CD14-positive monocyte (primary cell): ENCODE results near the gene SESN3. TPM values are rescaled to one million over a fixed set of nuclear protein-coding genes. Genes with fewer than 3 reads are reported as not detected.
A peak's percentile ranks its signal among the peaks of the same experiment; 100 is the strongest.
"Not testable (repeated sequence)": the region's sequence is repeated elsewhere in the genome, so short reads cannot be mapped to it uniquely, and the experiment has no call there.

Source experiments
- DNase-seq, 3 donors: peaks; one replicate each; pipeline ENCODE4 v3.0.0-alpha.2; 2011 to 2022
- H2AFZ ChIP-seq: 2 replicates; pipeline ENCODE4 v1.6.0; 2012; ENCODE audit warnings: mild to moderate bottlenecking, low read depth, low read length, inconsistent platforms; ENCODE audit not compliant: insufficient read depth, poor library complexity, severe bottlenecking
- H3K27ac ChIP-seq, 2 donors: 1 replicate in 1 of 2; 2 replicates in 1 of 2; pipeline ENCODE4 v1.5.1; 2012 to 2013; ENCODE audit warnings: low read length in 2 of 2, control low read depth in 1 of 2, inconsistent platforms in 1 of 2, low read depth in 1 of 2, mild to moderate bottlenecking in 1 of 2
- H3K27me3 ChIP-seq, 2 donors: one replicate each; pipeline versions ENCODE4 v1.6.0 to v1.6.1; 2011 to 2013; ENCODE audit warnings: low read length in 2 of 2; ENCODE audit not compliant: control insufficient read depth in 2 of 2, insufficient read depth in 2 of 2
- H3K36me3 ChIP-seq, 2 donors: replicated peaks in 1 of 2; 1 replicate in 1 of 2; 2 replicates in 1 of 2; pipeline versions ENCODE4 v1.5.1 to v1.6.1; 2012 to 2013; ENCODE audit warnings: low read length in 2 of 2, control low read depth in 1 of 2, inconsistent platforms in 1 of 2, mild to moderate bottlenecking in 1 of 2; ENCODE audit not compliant: insufficient read depth in 2 of 2, control insufficient read depth in 1 of 2
- H3K4me1 ChIP-seq, 2 donors: 1 replicate in 1 of 2; 2 replicates in 1 of 2; pipeline versions ENCODE4 v1.5.1 to v1.6.1; 2012 to 2013; ENCODE audit warnings: low read length in 2 of 2, control low read depth in 1 of 2, inconsistent platforms in 1 of 2, mild to moderate bottlenecking in 1 of 2, moderate library complexity in 1 of 2; ENCODE audit not compliant: insufficient read depth in 2 of 2, control insufficient read depth in 1 of 2
- H3K4me2 ChIP-seq: replicated peaks from 2 replicates; pipeline ENCODE3; 2012; ENCODE audit warnings: low read length, moderate library complexity, mild to moderate bottlenecking; ENCODE audit not compliant: poor library complexity, severe bottlenecking; ENCODE audit errors: extremely low read depth
- H3K4me3 ChIP-seq, 3 experiments: fragments of 200-600 bp in 1 of 3; sonication (generic) in 1 of 3; replicated peaks in 1 of 3; 1 replicate in 2 of 3; 2 replicates in 1 of 3; pipeline ENCODE4 v1.5.1; 2011 to 2013; ENCODE audit warnings: low read length in 3 of 3, mild to moderate bottlenecking in 3 of 3, control low read depth in 2 of 3, low read depth in 2 of 3, inconsistent platforms in 1 of 3, moderate library complexity in 1 of 3
- H3K79me2 ChIP-seq: 2 replicates; pipeline ENCODE4 v1.6.0; 2012; ENCODE audit warnings: mild to moderate bottlenecking, control low read depth, inconsistent platforms, low read length, moderate library complexity; ENCODE audit not compliant: insufficient read depth
- H3K9ac ChIP-seq: 2 replicates; pipeline ENCODE4 v1.6.0; 2017; ENCODE audit warnings: low read length, mild to moderate bottlenecking; ENCODE audit not compliant: insufficient read depth, poor library complexity, severe bottlenecking
- H3K9me3 ChIP-seq, 2 donors: replicated peaks in 1 of 2; 1 replicate in 1 of 2; 2 replicates in 1 of 2; pipeline versions ENCODE4 v1.5.1 to v1.6.1; 2012 to 2013; ENCODE audit warnings: low read length in 2 of 2, control low read depth in 1 of 2; ENCODE audit not compliant: control insufficient read depth in 1 of 2, insufficient read depth in 1 of 2
- H4K20me1 ChIP-seq: 2 replicates; pipeline ENCODE4 v1.6.0; 2012; ENCODE audit warnings: mild to moderate bottlenecking, low read length, control low read depth, moderate library complexity; ENCODE audit not compliant: insufficient read depth
- H3K27ac Mint-ChIP-seq, 7 donors: one replicate each; pipeline ENCODE4 v1.8.0; 2020; ENCODE audit warnings: mild to moderate bottlenecking in 7 of 7, mixed read lengths in 7 of 7, moderate library complexity in 6 of 7, inconsistent platforms in 2 of 7
- H3K27me3 Mint-ChIP-seq, 3 donors: one replicate each; pipeline ENCODE4 v1.8.0; 2021 to 2022; ENCODE audit warnings: low read depth in 3 of 3, mild to moderate bottlenecking in 3 of 3, mixed read lengths in 3 of 3, moderate library complexity in 3 of 3, inconsistent platforms in 1 of 3
- H3K36me3 Mint-ChIP-seq, 2 donors: one replicate each; pipeline ENCODE4 v1.8.0; 2020; ENCODE audit warnings: mixed read lengths in 2 of 2, inconsistent platforms in 1 of 2, mild to moderate bottlenecking in 1 of 2
- H3K4me1 Mint-ChIP-seq: one replicate; pipeline ENCODE4 v1.8.0; 2020; ENCODE audit warnings: mild to moderate bottlenecking, mixed read lengths
- H3K4me3 Mint-ChIP-seq, 2 donors: one replicate each; pipeline ENCODE4 v1.8.0; 2020; ENCODE audit warnings: mild to moderate bottlenecking in 2 of 2, mixed read lengths in 2 of 2, moderate library complexity in 1 of 2
- H3K9me3 Mint-ChIP-seq, 7 donors: one replicate each; pipeline ENCODE4 v1.8.0; 2020 to 2022; ENCODE audit warnings: mixed read lengths in 7 of 7, mild to moderate bottlenecking in 6 of 7, moderate library complexity in 6 of 7, inconsistent platforms in 2 of 7
- WGBS: methylation state at CpG from one replicate; pipeline ENCODE4 v1.1.5; 2013; ENCODE audit warnings: missing lambda C conversion rate; ENCODE audit not compliant: insufficient coverage; 5-methylcytosine and 5-hydroxymethylcytosine counted together
- intact Hi-C, 2 donors: fragments of 100-400 bp; cut with micrococcal nuclease; formaldehyde crosslinking; loops; one replicate each; pipeline versions ENCODE4 v1.15.0 to v1.15.1; 2023
- polyA plus RNA-seq, 3 donors: library from polyadenylated mRNA; depleted of rRNA in 1 of 3; unstranded in 2 of 3; stranded (reverse) in 1 of 3; fragments of 300-500 nt in 2 of 3; fragments of >200 nt in 1 of 3; fragmentation: Illumina TruSeq in 2 of 3; gene quantifications; 1 replicate in 2 of 3; 2 replicates in 1 of 3; pipeline ENCODE4 v1.2.3, GENCODE V29; 2012 to 2021
- TF ChIP-seq, protein P1 (sequence below): fragments of 200-600 bp; IDR thresholded peaks from one replicate; pipeline ENCODE4 v1.8.0; 2022; ENCODE audit warnings: antibody characterized with exemption, mild to moderate bottlenecking

The SESN3 gene
- polyA plus RNA-seq, 3 donors: 1.1 to 7.4 (median 1.4) TPM

DNA sequence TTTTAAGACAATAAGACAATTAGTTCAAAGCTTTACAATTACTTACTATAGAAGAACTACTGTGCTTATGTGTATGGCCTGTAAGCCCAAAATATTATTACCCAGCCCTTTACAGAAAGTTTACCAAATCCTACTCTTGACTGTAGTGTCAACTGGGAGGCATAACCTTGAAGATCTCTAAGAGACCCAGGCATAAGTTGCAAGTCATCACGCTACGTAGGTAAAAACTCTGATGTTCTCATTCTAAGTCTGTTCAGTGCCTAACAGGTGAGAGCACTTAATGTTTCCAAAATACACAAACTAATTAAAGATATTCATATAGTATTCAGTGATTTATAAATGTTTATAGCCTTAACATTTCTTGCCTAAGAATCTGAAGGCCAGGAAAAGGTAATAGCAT is 12.9 kb downstream of the SESN3 start:
- no peak overlapping the region for H2AFZ ChIP-seq
- Mint-ChIP-seq H3K4me3 (no peak overlapping the region), H3K4me1 (peaks cover 9% of the 10 kb centered on the region), H3K9me3 (peaks cover 0 to 6% (median 2%) of the 10 kb centered on the region in 7 donors), H3K36me3 (peaks cover 6 to 13% of the 10 kb centered on the region in 2 donors), H3K27ac (no peak overlapping the region), H3K27me3 (no peaks in the 10 kb centered on the region)
- no peak overlapping the region for H3K4me3 ChIP-seq
- H3K4me2 ChIP-seq: no peak overlapping the region
- DNase-seq: no peak
- H4K20me1 ChIP-seq: peaks cover 41% of the 10 kb centered on the region
- peaks cover 0 to 6% of the 10 kb centered on the region in 2 donors for H3K9me3 ChIP-seq
- H3K27me3 ChIP-seq: no peaks in the 10 kb centered on the region
- no peak overlapping the region for H3K27ac ChIP-seq
- no peaks in the 10 kb centered on the region for H3K4me1 ChIP-seq
- intact Hi-C loops: no loop called here
- peaks cover 0 to 9% of the 10 kb centered on the region in 2 donors for H3K36me3 ChIP-seq
- TF ChIP-seq, protein P1, sequence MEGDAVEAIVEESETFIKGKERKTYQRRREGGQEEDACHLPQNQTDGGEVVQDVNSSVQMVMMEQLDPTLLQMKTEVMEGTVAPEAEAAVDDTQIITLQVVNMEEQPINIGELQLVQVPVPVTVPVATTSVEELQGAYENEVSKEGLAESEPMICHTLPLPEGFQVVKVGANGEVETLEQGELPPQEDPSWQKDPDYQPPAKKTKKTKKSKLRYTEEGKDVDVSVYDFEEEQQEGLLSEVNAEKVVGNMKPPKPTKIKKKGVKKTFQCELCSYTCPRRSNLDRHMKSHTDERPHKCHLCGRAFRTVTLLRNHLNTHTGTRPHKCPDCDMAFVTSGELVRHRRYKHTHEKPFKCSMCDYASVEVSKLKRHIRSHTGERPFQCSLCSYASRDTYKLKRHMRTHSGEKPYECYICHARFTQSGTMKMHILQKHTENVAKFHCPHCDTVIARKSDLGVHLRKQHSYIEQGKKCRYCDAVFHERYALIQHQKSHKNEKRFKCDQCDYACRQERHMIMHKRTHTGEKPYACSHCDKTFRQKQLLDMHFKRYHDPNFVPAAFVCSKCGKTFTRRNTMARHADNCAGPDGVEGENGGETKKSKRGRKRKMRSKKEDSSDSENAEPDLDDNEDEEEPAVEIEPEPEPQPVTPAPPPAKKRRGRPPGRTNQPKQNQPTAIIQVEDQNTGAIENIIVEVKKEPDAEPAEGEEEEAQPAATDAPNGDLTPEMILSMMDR: no peak
- H3K79me2 ChIP-seq: peaks cover 100% of the 10 kb centered on the region
- no peak overlapping the region for H3K9ac ChIP-seq
- WGBS: no CpG with 5 or more reads among the region's 2 CpGs

GRCh38 chr11:95212609-95213008 is 18.4 kb downstream of the SESN3 start:
- Histone ChIP-seq H3K4me2 (no peak overlapping the region), H3K9ac (no peak overlapping the region), H3K4me3 (no peak overlapping the region), H3K4me1 (peaks cover 0 to 9% of the 10 kb centered on the region in 2 donors), H3K36me3 (peaks cover 0 to 4% of the 10 kb centered on the region in 2 donors), H3K27me3 (no peaks in the 10 kb centered on the region), H3K27ac (no peak overlapping the region), H3K79me2 (peaks cover 96% of the 10 kb centered on the region), H3K9me3 (no peaks in the 10 kb centered on the region), H4K20me1 (peaks cover 43% of the 10 kb centered on the region), H2AFZ (no peak overlapping the region)
- Mint-ChIP-seq H3K4me3 (no peak overlapping the region), H3K36me3 (peaks cover 11 to 18% of the 10 kb centered on the region in 2 donors), H3K4me1 (peaks cover 16% of the 10 kb centered on the region), H3K27me3 (no peaks in the 10 kb centered on the region), H3K9me3 (peaks cover 0 to 6% (median 2%) of the 10 kb centered on the region in 7 donors), H3K27ac (peak overlapping the region in 1 of 7 donors; percentile 80)
- intact Hi-C loops: no loop called here
- no CpG with 5 or more reads among the region's 1 CpG for WGBS
- TF ChIP-seq, protein P1: no peak
- DNase-seq: no peak

GRCh38 chr11:95209535-95209934 is 21.5 kb downstream of the SESN3 start:
- H3K9me3 ChIP-seq, H3K4me2 ChIP-seq, H3K4me3 ChIP-seq, H3K9me3 Mint-ChIP-seq, H3K4me3 Mint-ChIP-seq, DNase-seq, H2AFZ ChIP-seq, H3K27ac Mint-ChIP-seq, H3K27me3 ChIP-seq, H3K36me3 ChIP-seq, intact Hi-C loops, H3K27ac ChIP-seq, H3K4me1 ChIP-seq, H3K27me3 Mint-ChIP-seq, H3K9ac ChIP-seq: not testable (repeated sequence)
- H3K4me1 Mint-ChIP-seq: peaks cover 22% of the 10 kb centered on the region
- Histone ChIP-seq H4K20me1 (peaks cover 55% of the 10 kb centered on the region), H3K79me2 (peaks cover 96% of the 10 kb centered on the region)
- H3K36me3 Mint-ChIP-seq: peaks cover 11 to 15% of the 10 kb centered on the region in 2 donors
- 100% methylated on average over 1 of the region's 6 CpGs for WGBS
